ENCODE results near the gene MACROH2A2.

GRCh38 chr10:70093335-70093944 is 40.8 kb downstream of the MACROH2A2 start:
- TF ChIP-seq, protein P1, sequence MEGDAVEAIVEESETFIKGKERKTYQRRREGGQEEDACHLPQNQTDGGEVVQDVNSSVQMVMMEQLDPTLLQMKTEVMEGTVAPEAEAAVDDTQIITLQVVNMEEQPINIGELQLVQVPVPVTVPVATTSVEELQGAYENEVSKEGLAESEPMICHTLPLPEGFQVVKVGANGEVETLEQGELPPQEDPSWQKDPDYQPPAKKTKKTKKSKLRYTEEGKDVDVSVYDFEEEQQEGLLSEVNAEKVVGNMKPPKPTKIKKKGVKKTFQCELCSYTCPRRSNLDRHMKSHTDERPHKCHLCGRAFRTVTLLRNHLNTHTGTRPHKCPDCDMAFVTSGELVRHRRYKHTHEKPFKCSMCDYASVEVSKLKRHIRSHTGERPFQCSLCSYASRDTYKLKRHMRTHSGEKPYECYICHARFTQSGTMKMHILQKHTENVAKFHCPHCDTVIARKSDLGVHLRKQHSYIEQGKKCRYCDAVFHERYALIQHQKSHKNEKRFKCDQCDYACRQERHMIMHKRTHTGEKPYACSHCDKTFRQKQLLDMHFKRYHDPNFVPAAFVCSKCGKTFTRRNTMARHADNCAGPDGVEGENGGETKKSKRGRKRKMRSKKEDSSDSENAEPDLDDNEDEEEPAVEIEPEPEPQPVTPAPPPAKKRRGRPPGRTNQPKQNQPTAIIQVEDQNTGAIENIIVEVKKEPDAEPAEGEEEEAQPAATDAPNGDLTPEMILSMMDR (IDR thresholded peaks at IDR 0.05; ENCODE audit: low read depth, low read length): no peak
- TF ChIP-seq EZH2phosphoT487 (IDR thresholded peaks at IDR 0.05; ENCODE audit: low read depth): no peak

All from OCI-LY3 (cell line).